Measurements from ENCODE around the gene SIK1.

GRCh38 chr21:43375837-43376477 lies 51.0 kb downstream of the SIK1 start:
- TF ChIP-seq CTCF (IDR thresholded peaks at IDR 0.05; ENCODE audit: extremely low read depth in 1 of 2, insufficient read depth in 1 of 2, low read depth in 1 of 2, low read length in 2 of 2) (no peak), POLR2AphosphoS5 (IDR thresholded peaks at IDR 0.05; ENCODE audit: insufficient read depth, low read depth, low read length) (no peak), MAX (IDR thresholded peaks at IDR 0.05; ENCODE audit: insufficient read depth, insufficient read length) (no peak), EZH2 (IDR thresholded peaks at IDR 0.05; ENCODE audit: borderline replicate concordance, low read depth, low read length, severe bottlenecking) (no peak)

Measured in endothelial cell of umbilical vein (primary cell).